ENCODE results near the gene PRKN. TPM values are rescaled to one million over a fixed set of nuclear protein-coding genes. Genes with fewer than 3 reads are reported as not detected.

The PRKN gene
- polyA plus RNA-seq, 1 experiment = 0.71 TPM

DNA sequence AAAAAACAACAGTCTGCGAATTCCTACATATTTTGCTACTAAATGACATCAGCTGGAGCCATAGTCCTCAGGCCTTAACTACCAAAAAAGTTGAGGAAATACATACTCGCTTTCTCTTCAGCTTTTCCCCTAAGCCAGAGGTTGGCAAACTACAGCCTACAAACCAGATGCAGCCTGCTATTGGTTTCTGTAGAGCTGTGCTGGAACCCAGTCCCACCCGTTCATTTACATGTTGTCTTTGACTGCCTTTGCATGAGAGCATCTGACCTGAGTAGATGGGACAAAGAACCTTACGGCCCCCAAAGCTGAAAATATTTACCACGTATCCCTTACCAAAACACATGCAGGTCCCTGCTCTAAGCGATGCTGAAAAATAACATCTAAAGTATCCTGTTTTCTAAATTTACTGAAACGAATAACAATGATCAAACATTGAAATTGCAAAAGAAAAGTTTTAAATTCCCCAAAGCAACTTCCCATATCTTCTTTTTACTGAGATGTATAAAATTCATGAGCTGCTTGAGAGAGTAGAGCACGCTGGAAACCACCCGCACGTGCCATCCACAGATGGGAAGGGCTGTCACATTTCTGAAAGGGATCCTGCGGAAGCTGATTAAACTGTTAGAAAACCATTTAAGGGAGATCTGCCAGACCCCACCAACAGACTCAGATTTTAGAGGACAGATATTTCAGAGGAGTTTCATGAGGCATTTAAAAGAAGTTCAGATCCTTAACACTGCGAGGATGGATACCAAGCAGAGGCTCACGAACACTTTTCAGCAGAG lies 124.1 kb downstream of the PRKN start:
- no peak for DNase-seq (ENCODE audit: low read depth)
- TF ChIP-seq, protein P1, sequence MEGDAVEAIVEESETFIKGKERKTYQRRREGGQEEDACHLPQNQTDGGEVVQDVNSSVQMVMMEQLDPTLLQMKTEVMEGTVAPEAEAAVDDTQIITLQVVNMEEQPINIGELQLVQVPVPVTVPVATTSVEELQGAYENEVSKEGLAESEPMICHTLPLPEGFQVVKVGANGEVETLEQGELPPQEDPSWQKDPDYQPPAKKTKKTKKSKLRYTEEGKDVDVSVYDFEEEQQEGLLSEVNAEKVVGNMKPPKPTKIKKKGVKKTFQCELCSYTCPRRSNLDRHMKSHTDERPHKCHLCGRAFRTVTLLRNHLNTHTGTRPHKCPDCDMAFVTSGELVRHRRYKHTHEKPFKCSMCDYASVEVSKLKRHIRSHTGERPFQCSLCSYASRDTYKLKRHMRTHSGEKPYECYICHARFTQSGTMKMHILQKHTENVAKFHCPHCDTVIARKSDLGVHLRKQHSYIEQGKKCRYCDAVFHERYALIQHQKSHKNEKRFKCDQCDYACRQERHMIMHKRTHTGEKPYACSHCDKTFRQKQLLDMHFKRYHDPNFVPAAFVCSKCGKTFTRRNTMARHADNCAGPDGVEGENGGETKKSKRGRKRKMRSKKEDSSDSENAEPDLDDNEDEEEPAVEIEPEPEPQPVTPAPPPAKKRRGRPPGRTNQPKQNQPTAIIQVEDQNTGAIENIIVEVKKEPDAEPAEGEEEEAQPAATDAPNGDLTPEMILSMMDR (IDR thresholded peaks at IDR 0.05; ENCODE audit: insufficient read depth, low read depth, low read length) = no peak
- Histone ChIP-seq H3K4me3 (ENCODE audit: low read depth, low read length) (no peak overlapping the region), H3K27me3 (ENCODE audit: control insufficient read depth, insufficient read depth, low read length) (no peaks in the 10 kb centered on the region), H3K36me3 (ENCODE audit: control insufficient read depth, insufficient read depth, low read length) (no peaks in the 10 kb centered on the region)
- CTCF ChIA-PET = no interaction called here
- POLR2A ChIA-PET = no interaction called here

DNA sequence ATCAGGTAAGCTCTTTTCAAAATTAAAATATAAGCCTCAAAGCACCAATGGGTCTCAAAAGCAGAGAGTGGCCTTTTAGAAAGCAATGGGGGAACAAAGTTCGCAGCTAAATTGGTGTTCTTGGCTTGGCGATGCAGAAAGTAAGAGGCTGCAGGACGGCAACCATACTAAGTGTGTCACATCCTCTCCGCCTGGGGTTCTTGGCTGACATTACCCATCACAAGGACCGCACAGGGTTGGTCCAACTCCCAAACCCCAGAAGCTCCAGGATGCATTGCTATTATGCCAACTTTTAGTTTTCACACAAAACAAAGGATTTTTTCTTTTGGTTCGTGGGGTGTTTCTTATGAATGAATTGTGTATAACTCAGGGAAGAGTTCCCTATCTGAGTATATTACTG lies 124.8 kb downstream of the PRKN start:
- Histone ChIP-seq H3K4me3 (ENCODE audit: low read depth, low read length) (no peak overlapping the region), H3K27me3 (ENCODE audit: control insufficient read depth, insufficient read depth, low read length) (no peaks in the 10 kb centered on the region)
- CTCF ChIA-PET = no interaction called here

DNA sequence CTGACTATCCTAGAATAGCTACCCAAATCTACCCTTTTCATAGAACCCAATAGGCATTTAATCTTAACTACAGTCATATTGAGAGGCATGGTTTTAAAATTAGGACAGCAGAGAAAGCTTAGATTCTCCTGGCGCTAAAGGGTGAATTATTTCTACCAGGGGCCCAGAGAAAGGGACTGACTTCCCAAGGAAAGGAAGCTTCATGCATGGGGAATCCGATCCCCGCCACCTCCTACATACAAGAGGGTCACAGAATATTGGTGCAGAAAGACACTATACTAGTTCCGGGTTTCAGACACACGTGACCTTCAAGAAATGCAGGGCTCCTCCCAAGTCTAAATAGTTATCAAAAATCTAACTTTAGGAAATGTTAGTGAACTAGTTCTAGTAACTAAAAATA lies 130.9 kb downstream of the PRKN start:
- Histone ChIP-seq H3K36me3 (ENCODE audit: control insufficient read depth, insufficient read depth, low read length) (no peaks in the 10 kb centered on the region), H3K4me3 (ENCODE audit: low read depth, low read length) (no peak overlapping the region), H3K27me3 (ENCODE audit: control insufficient read depth, insufficient read depth, low read length) (no peaks in the 10 kb centered on the region)
- TF ChIP-seq, protein P1 (IDR thresholded peaks at IDR 0.05; ENCODE audit: insufficient read depth, low read depth, low read length) = no peak
- ChIA-PET POLR2A (no interaction called here), CTCF (no interaction called here)
- no peak for DNase-seq (ENCODE audit: low read depth)

More for the DNA sequence above, 124.8 kb downstream of the PRKN start:
- no peaks in the 10 kb centered on the region for H3K36me3 ChIP-seq (ENCODE audit: control insufficient read depth, insufficient read depth, low read length)
- POLR2A ChIA-PET = no interaction called here
- TF ChIP-seq, protein P1 (IDR thresholded peaks at IDR 0.05; ENCODE audit: insufficient read depth, low read depth, low read length) = no peak
- no peak for DNase-seq (ENCODE audit: low read depth)

DNA sequence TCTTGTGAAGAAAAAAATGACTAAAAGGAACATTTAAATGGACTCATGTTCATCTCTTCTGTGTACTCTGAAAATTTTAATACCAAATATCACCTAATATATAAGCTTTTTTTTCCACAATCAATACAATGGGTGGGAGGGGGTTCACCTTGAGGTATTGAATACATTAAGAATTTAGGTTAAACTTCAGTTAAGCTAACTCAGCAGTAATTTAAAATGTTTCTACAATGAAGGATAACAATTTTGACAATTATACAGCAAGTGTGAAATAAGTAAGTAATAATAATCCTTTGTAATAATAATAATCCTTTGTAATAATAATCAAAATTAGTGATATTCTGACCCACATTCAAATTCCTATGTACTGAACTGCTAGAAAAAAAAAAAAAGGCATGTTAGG lies 136.0 kb downstream of the PRKN start:
- ChIA-PET CTCF (no interaction called here), POLR2A (no interaction called here)
- TF ChIP-seq, protein P1 (IDR thresholded peaks at IDR 0.05; ENCODE audit: insufficient read depth, low read depth, low read length) = no peak
- DNase-seq (ENCODE audit: low read depth) = no peak
- H3K4me3 ChIP-seq (ENCODE audit: low read depth, low read length) = no peak overlapping the region
- no peaks in the 10 kb centered on the region for H3K36me3 ChIP-seq (ENCODE audit: control insufficient read depth, insufficient read depth, low read length)
- no peaks in the 10 kb centered on the region for H3K27me3 ChIP-seq (ENCODE audit: control insufficient read depth, insufficient read depth, low read length)

DNA sequence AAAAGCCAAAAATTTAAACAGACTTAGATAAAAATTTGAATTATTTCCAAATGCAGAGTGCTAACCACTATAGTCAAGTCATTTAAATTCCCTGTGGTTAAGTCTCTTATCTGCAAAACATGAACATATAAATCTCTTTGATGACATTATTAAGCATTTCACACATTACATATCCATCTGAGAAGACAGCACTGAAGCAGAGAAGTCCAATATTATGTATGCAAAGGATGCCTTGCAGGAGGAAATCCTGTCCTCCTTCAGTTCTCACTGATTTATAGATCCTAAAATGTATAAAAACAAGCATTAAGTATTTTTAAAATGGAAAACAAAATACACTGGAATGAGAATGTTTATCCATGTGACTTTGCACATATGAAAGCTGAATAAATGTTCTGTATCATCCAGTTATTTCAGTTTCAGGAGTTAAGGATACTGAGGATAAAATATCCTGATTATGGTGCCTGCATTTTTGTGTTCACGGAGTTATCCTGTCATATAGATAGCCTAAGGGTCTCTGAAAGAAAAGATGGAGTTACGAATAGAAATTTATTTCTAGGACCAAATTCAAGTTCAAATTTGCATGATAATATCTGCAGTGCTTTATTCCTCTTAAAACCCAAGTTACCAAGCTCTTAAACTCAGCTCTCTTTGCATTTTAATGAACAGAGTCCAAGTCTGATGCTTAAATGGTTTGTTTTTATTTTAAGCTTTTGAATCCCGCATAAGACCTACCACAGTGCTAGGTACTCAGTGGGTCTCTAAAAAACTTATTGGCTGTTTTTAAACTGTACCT lies 145.4 kb downstream of the PRKN start:
- POLR2A ChIA-PET = no interaction called here
- no peak overlapping the region for H3K4me3 ChIP-seq (ENCODE audit: low read depth, low read length)
- CTCF ChIA-PET = interaction anchor here (0.6 kb wide), 2 partner anchors 45 to 110 kb away, joined by 3 read pairs; no protein-coding TSS in a partner anchor
- H3K36me3 ChIP-seq (ENCODE audit: control insufficient read depth, insufficient read depth, low read length) = no peaks in the 10 kb centered on the region
- DNase-seq (ENCODE audit: low read depth) = no peak
- TF ChIP-seq, protein P1 (IDR thresholded peaks at IDR 0.05; ENCODE audit: insufficient read depth, low read depth, low read length) = no peak
- H3K27me3 ChIP-seq (ENCODE audit: control insufficient read depth, insufficient read depth, low read length) = no peaks in the 10 kb centered on the region
